ENCODE data around the gene MYF6. TPM values are rescaled to one million over a fixed set of nuclear protein-coding genes. Genes with fewer than 3 reads are reported as not detected.

MYF6 gene
- total and polyA plus RNA-seq, 2 of the 8 experiments (the other 6 are each of a cell fraction or from before 2014, with no cell fraction given): 0.39 TPM; not detected in 1

DNA sequence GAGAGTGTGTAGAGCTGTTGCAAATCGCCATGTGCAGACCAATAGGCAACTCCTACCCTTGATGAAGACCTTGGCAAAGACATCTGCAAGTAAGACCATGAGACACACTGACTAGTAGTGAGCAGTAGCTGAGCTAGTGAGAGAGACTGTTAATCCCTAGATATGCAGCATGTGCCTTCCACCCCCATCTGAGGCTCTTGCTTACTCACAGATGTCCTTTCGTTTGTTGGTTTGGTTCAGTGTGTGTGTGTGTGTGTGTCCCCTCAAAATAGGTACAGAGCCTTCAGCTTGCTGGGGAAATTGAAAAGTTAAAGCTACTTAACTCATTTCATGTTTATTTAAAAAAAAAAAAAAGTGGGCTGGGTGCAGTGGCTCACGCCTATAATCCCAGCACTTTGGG, 46.8 kb downstream of the MYF6 start:
- no peak overlapping the region for H3K18ac ChIP-seq (ENCODE audit: extremely low read depth, low read length)
- H3K56ac ChIP-seq (replicated peaks; ENCODE audit: insufficient read length, low read depth, low read length): no peak overlapping the region
- no peaks in the 10 kb centered on the region for H3K79me2 ChIP-seq (ENCODE audit: control insufficient read depth in 1 of 2, insufficient read depth in 2 of 2, low read length in 2 of 2)
- DNase-seq (ENCODE audit: low read depth in 1 of 2, low spot score in 2 of 2): no peak
- H3K14ac ChIP-seq (ENCODE audit: insufficient read length): no peak overlapping the region
- WGBS, 2 experiments (ENCODE audit: extremely low coverage in 1 of 2, insufficient coverage in 1 of 2, insufficient read length in 1 of 2, insufficient replicate concordance in 2 of 2, low coverage in 1 of 2, low lambda C conversion rate in 2 of 2, missing lambda C conversion rate in 1 of 2): 96% methylated on average over 3 of the region's 3 CpGs; no CpG with 5 or more reads in 1 of the 2 experiments
- H3K9me3 ChIP-seq (ENCODE audit: insufficient read depth in 2 of 2, low read depth in 1 of 2, low read length in 1 of 2): no peaks in the 10 kb centered on the region
- no peak overlapping the region for H2BK12ac ChIP-seq (ENCODE audit: low read depth, low read length)
- H2BK120ac ChIP-seq (replicated peaks; ENCODE audit: low read depth, low read length): no peak overlapping the region
- H3K27me3 ChIP-seq (replicated peaks in 1 of 4; ENCODE audit: control insufficient read depth in 3 of 4, extremely low read depth in 1 of 4, insufficient read depth in 3 of 4, low read length in 3 of 4): no peaks in the 10 kb centered on the region
- H3K4me3 ChIP-seq (ENCODE audit: extremely low read depth in 1 of 4, insufficient read depth in 2 of 4, low read depth in 3 of 4, low read length in 4 of 4): no peak overlapping the region
- H2AFZ ChIP-seq (ENCODE audit: low read length): 0 out of 2 replicates have a peak overlapping the region, but pooled peaks have one; percentile 85
- no peak overlapping the region for H4K5ac ChIP-seq (ENCODE audit: insufficient read length, low read depth, low read length)
- no peak overlapping the region for H2BK15ac ChIP-seq (ENCODE audit: low read length)
- H3K79me1 ChIP-seq (ENCODE audit: low read depth, low read length): no peaks in the 10 kb centered on the region
- H3K36me3 ChIP-seq (ENCODE audit: control insufficient read depth in 2 of 4, insufficient read depth in 4 of 4, low read length in 3 of 4): no peaks in the 10 kb centered on the region
- H3K4ac ChIP-seq (replicated peaks; ENCODE audit: insufficient read length, low read depth, low read length): no peak overlapping the region
- no peak for FAIRE-seq
- no peaks in the 10 kb centered on the region for H3K4me1 ChIP-seq (replicated peaks in 1 of 4; ENCODE audit: control insufficient read depth in 3 of 4, insufficient read depth in 4 of 4, low read length in 3 of 4)
- ChIA-PET POLR2A (ENCODE audit: partially characterized antibody) (no interaction called here), CTCF (ENCODE audit: partially characterized antibody) (interaction anchor here (1.1 to 1.8 kb wide), 2 partner anchors 9 to 44 kb away, joined by 3 to 12 read pairs; no protein-coding TSS in a partner anchor)
- no peak overlapping the region for H3K27ac ChIP-seq (ENCODE audit: low read depth, low read length)
- H3K23me2 ChIP-seq (ENCODE audit: low read depth, low read length): no peaks in the 10 kb centered on the region
- H2AK5ac ChIP-seq (ENCODE audit: low read depth, low read length): no peak overlapping the region
- H4K8ac ChIP-seq (ENCODE audit: extremely low read depth, insufficient read depth, low read length): no peak overlapping the region
- no peak overlapping the region for H3K4me2 ChIP-seq (ENCODE audit: insufficient read depth in 1 of 2, low read depth in 2 of 2, low read length in 2 of 2)
- H4K91ac ChIP-seq (replicated peaks; ENCODE audit: insufficient read length, low read length): no peak overlapping the region
- H2BK5ac ChIP-seq (ENCODE audit: low read depth, low read length): no peak overlapping the region
- no peak overlapping the region for H3K9ac ChIP-seq (replicated peaks in 1 of 4; ENCODE audit: extremely low read depth in 1 of 4, low read depth in 3 of 4, low read length in 3 of 4)
- no peak overlapping the region for H3K23ac ChIP-seq (ENCODE audit: insufficient read length)
- H2BK20ac ChIP-seq (ENCODE audit: low read length): no peak overlapping the region
- peaks cover 0 to 2% of the 10 kb centered on the region in 2 experiments for H4K20me1 ChIP-seq (replicated peaks in 1 of 2; ENCODE audit: control insufficient read depth in 1 of 2, insufficient read depth in 2 of 2, low read length in 2 of 2)
- TF ChIP-seq POLR2A (IDR thresholded peaks at IDR 0.05; ENCODE audit: control extremely low read depth in 1 of 2, low read depth in 2 of 2, low read length in 2 of 2): no peak
- no peak for TF ChIP-seq MAFK (IDR thresholded peaks at IDR 0.05; ENCODE audit: low read depth, low read length)
- TF ChIP-seq KDM5A (IDR thresholded peaks at IDR 0.05; ENCODE audit: low read length): no peak
- TF ChIP-seq RBBP5 (IDR thresholded peaks at IDR 0.05; ENCODE audit: borderline replicate concordance, low read depth, low read length): no peak
- no peak for TF ChIP-seq RAD21 (IDR thresholded peaks at IDR 0.05 in 1 of 2, conservative IDR thresholded peaks at IDR 0.05 in 1 of 2; ENCODE audit: low read depth in 2 of 2, low read length in 2 of 2)
- TF ChIP-seq PHF8 (conservative IDR thresholded peaks at IDR 0.05; ENCODE audit: low read depth, low read length): no peak
- no peak for TF ChIP-seq SRF (IDR thresholded peaks at IDR 0.05; ENCODE audit: low read depth, low read length)
- no peak for TF ChIP-seq SAP30 (IDR thresholded peaks at IDR 0.05; ENCODE audit: insufficient read depth, insufficient replicate concordance, low read length)
- TF ChIP-seq TAF1 (IDR thresholded peaks at IDR 0.05; ENCODE audit: low read depth, low read length): no peak
- no peak for TF ChIP-seq BCL11A (IDR thresholded peaks at IDR 0.05; ENCODE audit: low read depth in 2 of 2, low read length in 2 of 2)
- TF ChIP-seq TCF12 (IDR thresholded peaks at IDR 0.05; ENCODE audit: low read depth, low read length): no peak
- TF ChIP-seq, protein P1, sequence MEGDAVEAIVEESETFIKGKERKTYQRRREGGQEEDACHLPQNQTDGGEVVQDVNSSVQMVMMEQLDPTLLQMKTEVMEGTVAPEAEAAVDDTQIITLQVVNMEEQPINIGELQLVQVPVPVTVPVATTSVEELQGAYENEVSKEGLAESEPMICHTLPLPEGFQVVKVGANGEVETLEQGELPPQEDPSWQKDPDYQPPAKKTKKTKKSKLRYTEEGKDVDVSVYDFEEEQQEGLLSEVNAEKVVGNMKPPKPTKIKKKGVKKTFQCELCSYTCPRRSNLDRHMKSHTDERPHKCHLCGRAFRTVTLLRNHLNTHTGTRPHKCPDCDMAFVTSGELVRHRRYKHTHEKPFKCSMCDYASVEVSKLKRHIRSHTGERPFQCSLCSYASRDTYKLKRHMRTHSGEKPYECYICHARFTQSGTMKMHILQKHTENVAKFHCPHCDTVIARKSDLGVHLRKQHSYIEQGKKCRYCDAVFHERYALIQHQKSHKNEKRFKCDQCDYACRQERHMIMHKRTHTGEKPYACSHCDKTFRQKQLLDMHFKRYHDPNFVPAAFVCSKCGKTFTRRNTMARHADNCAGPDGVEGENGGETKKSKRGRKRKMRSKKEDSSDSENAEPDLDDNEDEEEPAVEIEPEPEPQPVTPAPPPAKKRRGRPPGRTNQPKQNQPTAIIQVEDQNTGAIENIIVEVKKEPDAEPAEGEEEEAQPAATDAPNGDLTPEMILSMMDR (IDR thresholded peaks at IDR 0.05; ENCODE audit: control extremely low read depth in 1 of 3, insufficient read depth in 1 of 3, low read depth in 1 of 3, low read length in 3 of 3): no peak

Measured in H1 (cell line).